HepG2 (cell line): ENCODE data around the gene AK4.

Experiments
- EHMT2 ChIP-seq: fragments of 200-600 bp; sonication (generic); IDR thresholded peaks from 2 replicates; pipeline ENCODE4 v1.7.0; 2017; ENCODE audit warnings: antibody characterized with exemption, low read depth, low read length, borderline replicate concordance
- GABPA ChIP-seq, 2 experiments: IDR thresholded peaks; 2 replicates each; pipeline ENCODE4 v1.6.1; 2011 to 2016; ENCODE audit warnings: low read depth in 2 of 2, low read length in 1 of 2, missing biosample characterization in 1 of 2, missing genetic modification characterization in 1 of 2
- MYC ChIP-seq: sonication (generic); formaldehyde crosslinking; IDR thresholded peaks from 2 replicates; pipeline ENCODE4 v1.9.0; 2021; ENCODE audit warnings: missing genetic modification reagents, borderline replicate concordance
- RAD21 ChIP-seq: fragments of 450-650 bp; formaldehyde crosslinking; IDR thresholded peaks from 2 replicates; pipeline ENCODE4 v1.5.0; 2020; ENCODE audit warnings: mild to moderate bottlenecking
- ZFX ChIP-seq: sonication (generic); formaldehyde crosslinking; IDR thresholded peaks from 2 replicates; pipeline ENCODE4 v1.4.0; 2020; ENCODE audit warnings: mild to moderate bottlenecking, low read depth, missing genetic modification reagents, moderate library complexity
- TF ChIP-seq, protein P1 (sequence below): sonication (generic); formaldehyde crosslinking; IDR thresholded peaks from 2 replicates; pipeline ENCODE4 v1.4.0; 2020; ENCODE audit warnings: missing genetic modification reagents
- TF ChIP-seq, protein P2 (sequence below), 2 experiments: IDR thresholded peaks; 2 replicates each; pipeline ENCODE4 v1.6.1; 2011 to 2012; ENCODE audit warnings: low read length in 2 of 2, borderline replicate concordance in 1 of 2, low read depth in 1 of 2, mild to moderate bottlenecking in 1 of 2, moderate library complexity in 1 of 2
- TF ChIP-seq, protein P3 (sequence below): sonication (generic); formaldehyde crosslinking; IDR thresholded peaks from 2 replicates; pipeline ENCODE4; 2020; ENCODE audit warnings: missing genetic modification reagents, mild to moderate bottlenecking, borderline replicate concordance

DNA sequence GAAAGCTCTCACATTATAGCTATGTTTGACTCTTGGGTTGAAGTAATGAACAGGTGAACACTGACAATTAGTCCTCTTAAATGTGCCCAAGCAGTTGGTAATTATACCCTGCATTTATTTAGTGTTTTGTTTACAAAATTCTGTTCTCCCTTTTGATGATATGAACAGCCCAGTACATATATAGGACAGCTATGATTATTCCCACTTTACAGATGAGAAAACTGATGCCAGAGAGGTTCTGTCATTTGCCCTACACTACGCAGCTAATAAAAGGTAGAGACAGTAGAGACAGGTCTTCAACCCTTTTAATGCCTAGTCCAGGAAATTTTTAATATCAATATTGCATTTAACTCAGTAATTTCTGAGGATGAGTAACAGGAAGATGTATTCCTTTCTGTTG, 115.3 kb downstream of the AK4 start:
- TF ChIP-seq RAD21 (CRISPR knock-in tag) (no peak), EHMT2 (no peak), GABPA (IDR thresholded peaks at IDR 0.05; ENCODE audit: low read depth, low read length) (no peak), GABPA (CRISPR knock-in tag; IDR thresholded peaks at IDR 0.05; ENCODE audit: low read depth) (no peak), MYC (CRISPR knock-in tag) (no peak), ZFX (CRISPR knock-in tag) (no peak)
- TF ChIP-seq, protein P1, sequence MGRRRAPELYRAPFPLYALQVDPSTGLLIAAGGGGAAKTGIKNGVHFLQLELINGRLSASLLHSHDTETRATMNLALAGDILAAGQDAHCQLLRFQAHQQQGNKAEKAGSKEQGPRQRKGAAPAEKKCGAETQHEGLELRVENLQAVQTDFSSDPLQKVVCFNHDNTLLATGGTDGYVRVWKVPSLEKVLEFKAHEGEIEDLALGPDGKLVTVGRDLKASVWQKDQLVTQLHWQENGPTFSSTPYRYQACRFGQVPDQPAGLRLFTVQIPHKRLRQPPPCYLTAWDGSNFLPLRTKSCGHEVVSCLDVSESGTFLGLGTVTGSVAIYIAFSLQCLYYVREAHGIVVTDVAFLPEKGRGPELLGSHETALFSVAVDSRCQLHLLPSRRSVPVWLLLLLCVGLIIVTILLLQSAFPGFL (CRISPR knock-in tag), result no peak
- TF ChIP-seq, protein P2, sequence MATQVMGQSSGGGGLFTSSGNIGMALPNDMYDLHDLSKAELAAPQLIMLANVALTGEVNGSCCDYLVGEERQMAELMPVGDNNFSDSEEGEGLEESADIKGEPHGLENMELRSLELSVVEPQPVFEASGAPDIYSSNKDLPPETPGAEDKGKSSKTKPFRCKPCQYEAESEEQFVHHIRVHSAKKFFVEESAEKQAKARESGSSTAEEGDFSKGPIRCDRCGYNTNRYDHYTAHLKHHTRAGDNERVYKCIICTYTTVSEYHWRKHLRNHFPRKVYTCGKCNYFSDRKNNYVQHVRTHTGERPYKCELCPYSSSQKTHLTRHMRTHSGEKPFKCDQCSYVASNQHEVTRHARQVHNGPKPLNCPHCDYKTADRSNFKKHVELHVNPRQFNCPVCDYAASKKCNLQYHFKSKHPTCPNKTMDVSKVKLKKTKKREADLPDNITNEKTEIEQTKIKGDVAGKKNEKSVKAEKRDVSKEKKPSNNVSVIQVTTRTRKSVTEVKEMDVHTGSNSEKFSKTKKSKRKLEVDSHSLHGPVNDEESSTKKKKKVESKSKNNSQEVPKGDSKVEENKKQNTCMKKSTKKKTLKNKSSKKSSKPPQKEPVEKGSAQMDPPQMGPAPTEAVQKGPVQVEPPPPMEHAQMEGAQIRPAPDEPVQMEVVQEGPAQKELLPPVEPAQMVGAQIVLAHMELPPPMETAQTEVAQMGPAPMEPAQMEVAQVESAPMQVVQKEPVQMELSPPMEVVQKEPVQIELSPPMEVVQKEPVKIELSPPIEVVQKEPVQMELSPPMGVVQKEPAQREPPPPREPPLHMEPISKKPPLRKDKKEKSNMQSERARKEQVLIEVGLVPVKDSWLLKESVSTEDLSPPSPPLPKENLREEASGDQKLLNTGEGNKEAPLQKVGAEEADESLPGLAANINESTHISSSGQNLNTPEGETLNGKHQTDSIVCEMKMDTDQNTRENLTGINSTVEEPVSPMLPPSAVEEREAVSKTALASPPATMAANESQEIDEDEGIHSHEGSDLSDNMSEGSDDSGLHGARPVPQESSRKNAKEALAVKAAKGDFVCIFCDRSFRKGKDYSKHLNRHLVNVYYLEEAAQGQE (IDR thresholded peaks at IDR 0.05; ENCODE audit: borderline replicate concordance in 1 of 2, low read depth in 1 of 2, low read length in 2 of 2), result no peak
- TF ChIP-seq, protein P3, sequence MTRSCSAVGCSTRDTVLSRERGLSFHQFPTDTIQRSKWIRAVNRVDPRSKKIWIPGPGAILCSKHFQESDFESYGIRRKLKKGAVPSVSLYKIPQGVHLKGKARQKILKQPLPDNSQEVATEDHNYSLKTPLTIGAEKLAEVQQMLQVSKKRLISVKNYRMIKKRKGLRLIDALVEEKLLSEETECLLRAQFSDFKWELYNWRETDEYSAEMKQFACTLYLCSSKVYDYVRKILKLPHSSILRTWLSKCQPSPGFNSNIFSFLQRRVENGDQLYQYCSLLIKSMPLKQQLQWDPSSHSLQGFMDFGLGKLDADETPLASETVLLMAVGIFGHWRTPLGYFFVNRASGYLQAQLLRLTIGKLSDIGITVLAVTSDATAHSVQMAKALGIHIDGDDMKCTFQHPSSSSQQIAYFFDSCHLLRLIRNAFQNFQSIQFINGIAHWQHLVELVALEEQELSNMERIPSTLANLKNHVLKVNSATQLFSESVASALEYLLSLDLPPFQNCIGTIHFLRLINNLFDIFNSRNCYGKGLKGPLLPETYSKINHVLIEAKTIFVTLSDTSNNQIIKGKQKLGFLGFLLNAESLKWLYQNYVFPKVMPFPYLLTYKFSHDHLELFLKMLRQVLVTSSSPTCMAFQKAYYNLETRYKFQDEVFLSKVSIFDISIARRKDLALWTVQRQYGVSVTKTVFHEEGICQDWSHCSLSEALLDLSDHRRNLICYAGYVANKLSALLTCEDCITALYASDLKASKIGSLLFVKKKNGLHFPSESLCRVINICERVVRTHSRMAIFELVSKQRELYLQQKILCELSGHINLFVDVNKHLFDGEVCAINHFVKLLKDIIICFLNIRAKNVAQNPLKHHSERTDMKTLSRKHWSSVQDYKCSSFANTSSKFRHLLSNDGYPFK (CRISPR knock-in tag), result no peak
